SK-N-SH (cell line): ENCODE data around the gene GTF2B.

Experiments
- CTCF ChIP-seq: fragments of 200-600 bp; sonication (generic); IDR thresholded peaks from 2 replicates; pipeline ENCODE4 v1.6.1; 2017; ENCODE audit warnings: antibody characterized with exemption, mild to moderate bottlenecking, moderate library complexity
- POLR2AphosphoS5 ChIP-seq: IDR thresholded peaks from 2 replicates; pipeline ENCODE4 v1.6.1; 2012; ENCODE audit warnings: low read depth, low read length
- RAD21 ChIP-seq: IDR thresholded peaks from 2 replicates; pipeline ENCODE4 v1.6.1; 2012; ENCODE audit warnings: mild to moderate bottlenecking, low read length

GRCh38 chr1:88920845-88921244 lies 29.5 kb upstream of the GTF2B start:
- no peak for TF ChIP-seq CTCF
- no peak for TF ChIP-seq POLR2AphosphoS5
- no peak for TF ChIP-seq RAD21
